Measurements from ENCODE around the gene TBCD.

The TBCD gene

GRCh38 chr17:82889496-82890338, 137.9 kb downstream of the TBCD start:
- no peak for DNase-seq (ENCODE audit: low read depth, low spot score)
- no peak for TF ChIP-seq EZH2 (IDR thresholded peaks at IDR 0.05)
- no peak for TF ChIP-seq POLR2AphosphoS5 (IDR thresholded peaks at IDR 0.05; ENCODE audit: borderline replicate concordance, low read depth, low read length)
- no peak for TF ChIP-seq FOXP2 (optimal IDR thresholded peaks at IDR 0.05; ENCODE audit: control extremely low read depth, extremely low read length, insufficient read depth)
- H3K4me3 ChIP-seq: no peak overlapping the region
- no peaks in the 10 kb centered on the region for H3K36me3 ChIP-seq (ENCODE audit: insufficient read depth, low read length)
- peak overlapping the region; percentile 82 for H3K27ac ChIP-seq
- H3K9me3 ChIP-seq (ENCODE audit: low read depth, low read length): no peaks in the 10 kb centered on the region
- H3K9ac ChIP-seq (ENCODE audit: insufficient read length): no peak overlapping the region

GRCh38 chr17:82890339-82890730, 138.5 kb downstream of the TBCD start:
- no peaks in the 10 kb centered on the region for H3K36me3 ChIP-seq (ENCODE audit: insufficient read depth, low read length)
- no peak overlapping the region for H3K9ac ChIP-seq (ENCODE audit: insufficient read length)
- TF ChIP-seq EZH2 (IDR thresholded peaks at IDR 0.05): no peak
- no peak for TF ChIP-seq POLR2AphosphoS5 (IDR thresholded peaks at IDR 0.05; ENCODE audit: borderline replicate concordance, low read depth, low read length)
- TF ChIP-seq FOXP2 (optimal IDR thresholded peaks at IDR 0.05; ENCODE audit: control extremely low read depth, extremely low read length, insufficient read depth): no peak
- no peak overlapping the region for H3K4me3 ChIP-seq
- H3K27ac ChIP-seq: peak overlapping the region; percentile 56
- no peaks in the 10 kb centered on the region for H3K9me3 ChIP-seq (ENCODE audit: low read depth, low read length)
- no peak for DNase-seq (ENCODE audit: low read depth, low spot score)

GRCh38 chr17:82890926-82891678, 139.2 kb downstream of the TBCD start:
- Histone ChIP-seq H3K36me3 (ENCODE audit: insufficient read depth, low read length) (no peaks in the 10 kb centered on the region), H3K27ac (peak overlapping the region; percentile 56), H3K4me3 (no peak overlapping the region), H3K9ac (ENCODE audit: insufficient read length) (no peak overlapping the region), H3K9me3 (ENCODE audit: low read depth, low read length) (no peaks in the 10 kb centered on the region)
- DNase-seq (ENCODE audit: low read depth, low spot score): no peak
- TF ChIP-seq EZH2 (IDR thresholded peaks at IDR 0.05) (no peak), FOXP2 (optimal IDR thresholded peaks at IDR 0.05; ENCODE audit: control extremely low read depth, extremely low read length, insufficient read depth) (no peak)

GRCh38 chr17:82891911-82892310, 140.0 kb downstream of the TBCD start:
- DNase-seq (ENCODE audit: low read depth, low spot score): no peak
- Histone ChIP-seq H3K36me3 (ENCODE audit: insufficient read depth, low read length) (no peaks in the 10 kb centered on the region), H3K9ac (ENCODE audit: insufficient read length) (no peak overlapping the region), H3K9me3 (ENCODE audit: low read depth, low read length) (no peaks in the 10 kb centered on the region), H3K27ac (no peak overlapping the region), H3K4me3 (no peak overlapping the region)
- TF ChIP-seq POLR2AphosphoS5 (IDR thresholded peaks at IDR 0.05; ENCODE audit: borderline replicate concordance, low read depth, low read length): no peak
- no peak for TF ChIP-seq FOXP2 (optimal IDR thresholded peaks at IDR 0.05; ENCODE audit: control extremely low read depth, extremely low read length, insufficient read depth)
- no peak for TF ChIP-seq EZH2 (IDR thresholded peaks at IDR 0.05)

- no peak overlapping the region for H3K4me3 ChIP-seq
- no peak for DNase-seq (ENCODE audit: low read depth, low spot score)
- TF ChIP-seq FOXP2 (optimal IDR thresholded peaks at IDR 0.05; ENCODE audit: control extremely low read depth, extremely low read length, insufficient read depth) (no peak), POLR2AphosphoS5 (IDR thresholded peaks at IDR 0.05; ENCODE audit: borderline replicate concordance, low read depth, low read length) (no peak), EZH2 (IDR thresholded peaks at IDR 0.05) (no peak)
- no peaks in the 10 kb centered on the region for H3K36me3 ChIP-seq (ENCODE audit: insufficient read depth, low read length)
- H3K27ac ChIP-seq: peak overlapping the region; percentile 35; the same call in 1 of the 2 replicates
- no peak overlapping the region for H3K9ac ChIP-seq (ENCODE audit: insufficient read length)
- no peaks in the 10 kb centered on the region for H3K9me3 ChIP-seq (ENCODE audit: low read depth, low read length)
These were observed 141.2 kb downstream of the TBCD start for GRCh38 chr17:82892899-82893565.

GRCh38 chr17:82893779-82894178, 141.9 kb downstream of the TBCD start:
- H3K4me3 ChIP-seq: 0 out of 2 replicates have a peak overlapping the region, but pooled peaks have one; percentile 4
- no peaks in the 10 kb centered on the region for H3K9me3 ChIP-seq (ENCODE audit: low read depth, low read length)
- no peak overlapping the region for H3K9ac ChIP-seq (ENCODE audit: insufficient read length)
- no peaks in the 10 kb centered on the region; the same call in 1 of the 2 replicates for H3K36me3 ChIP-seq (ENCODE audit: insufficient read depth, low read length)
- TF ChIP-seq EZH2 (IDR thresholded peaks at IDR 0.05): no peak
- no peak for TF ChIP-seq POLR2AphosphoS5 (IDR thresholded peaks at IDR 0.05; ENCODE audit: borderline replicate concordance, low read depth, low read length)
- no peak for TF ChIP-seq FOXP2 (optimal IDR thresholded peaks at IDR 0.05; ENCODE audit: control extremely low read depth, extremely low read length, insufficient read depth)
- H3K27ac ChIP-seq: peak overlapping the region; percentile 35
- DNase-seq (ENCODE audit: low read depth, low spot score): no peak

GRCh38 chr17:82894389-82894788, 142.5 kb downstream of the TBCD start:
- TF ChIP-seq FOXP2 (optimal IDR thresholded peaks at IDR 0.05; ENCODE audit: control extremely low read depth, extremely low read length, insufficient read depth) (no peak), POLR2AphosphoS5 (IDR thresholded peaks at IDR 0.05; ENCODE audit: borderline replicate concordance, low read depth, low read length) (no peak), EZH2 (IDR thresholded peaks at IDR 0.05) (no peak)
- peak overlapping the region; percentile 35 for H3K27ac ChIP-seq
- no peaks in the 10 kb centered on the region; the same call in 1 of the 2 replicates for H3K36me3 ChIP-seq (ENCODE audit: insufficient read depth, low read length)
- no peak overlapping the region for H3K9ac ChIP-seq (ENCODE audit: insufficient read length)
- no peak for DNase-seq (ENCODE audit: low read depth, low spot score)
- no peak overlapping the region for H3K4me3 ChIP-seq
- no peaks in the 10 kb centered on the region for H3K9me3 ChIP-seq (ENCODE audit: low read depth, low read length)

- Histone ChIP-seq H3K36me3 (ENCODE audit: insufficient read depth, low read length) (no peaks in the 10 kb centered on the region; the same call in 1 of the 2 replicates), H3K4me3 (no peak overlapping the region), H3K9ac (ENCODE audit: insufficient read length) (no peak overlapping the region), H3K27ac (no peak overlapping the region), H3K9me3 (ENCODE audit: low read depth, low read length) (no peaks in the 10 kb centered on the region)
- no peak for DNase-seq (ENCODE audit: low read depth, low spot score)
- no peak for TF ChIP-seq POLR2AphosphoS5 (IDR thresholded peaks at IDR 0.05; ENCODE audit: borderline replicate concordance, low read depth, low read length)
- no peak for TF ChIP-seq EZH2 (IDR thresholded peaks at IDR 0.05)
- TF ChIP-seq FOXP2 (optimal IDR thresholded peaks at IDR 0.05; ENCODE audit: control extremely low read depth, extremely low read length, insufficient read depth): no peak
These were observed 143.2 kb downstream of the TBCD start for GRCh38 chr17:82895087-82895486.
